Left kidney (tissue), 2 donors: Measurements from ENCODE around the gene DYSF. TPM values are rescaled to one million over a fixed set of nuclear protein-coding genes. Genes with fewer than 3 reads are reported as not detected.

Experiments used
- DNase-seq: peaks from one replicate; pipeline ENCODE4 v3.0.0-alpha.2; 2013
- polyA plus RNA-seq: library from polyadenylated mRNA; unstranded; fragments of 120-200 nt; gene quantifications from one replicate; pipeline ENCODE4 v1.2.1, GENCODE V29; 2013; ENCODE audit not compliant: insufficient read length

The DYSF gene
- polyA plus RNA-seq, 1 donor: 15.4 TPM

DNA sequence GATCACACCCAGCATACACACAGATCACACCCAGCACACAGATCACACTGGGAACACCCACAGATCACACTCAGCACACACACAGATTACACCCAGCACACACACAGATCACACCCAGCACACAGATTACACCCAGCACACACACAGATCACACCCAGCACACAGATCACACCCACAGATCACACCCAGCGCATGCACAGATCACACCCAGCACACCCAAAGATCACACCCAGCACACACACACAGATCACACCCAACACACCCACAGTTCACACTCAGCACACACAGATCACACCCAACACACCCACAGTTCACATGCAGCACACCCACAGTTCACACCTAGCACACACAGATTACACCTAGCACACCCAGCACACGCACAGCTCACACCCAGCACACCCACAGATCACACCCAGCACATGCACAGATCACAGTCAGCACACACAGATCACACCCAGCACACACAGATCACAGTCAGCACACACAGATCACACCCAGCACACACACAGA, 117.6 kb downstream of the DYSF start:
- no peak for DNase-seq

GRCh38 chr2:71571945-71572344, 118.6 kb downstream of the DYSF start:
- no peak for DNase-seq

- DNase-seq: no peak
Measured at GRCh38 chr2:71575966-71576365, 122.6 kb downstream of the DYSF start.

DNA sequence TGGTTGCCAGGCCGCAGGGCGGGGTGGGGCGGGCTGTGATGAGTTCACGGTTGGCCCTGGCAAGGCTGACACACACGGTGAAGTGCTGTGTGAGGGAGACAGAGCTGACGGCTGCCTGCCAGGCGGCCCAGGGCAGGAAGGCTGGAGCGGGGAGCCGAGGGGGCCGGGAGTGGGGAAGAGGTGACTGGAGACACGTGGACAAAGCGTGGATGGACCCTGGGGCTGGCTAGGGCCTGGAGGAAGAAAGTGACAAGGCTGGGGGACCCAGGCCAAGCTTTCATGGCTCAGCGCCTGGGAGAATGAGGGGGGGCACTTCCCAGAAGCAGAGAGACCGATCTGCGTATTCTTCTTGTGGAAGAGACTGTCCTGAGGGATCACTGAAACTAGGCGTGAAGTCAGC, 123.2 kb downstream of the DYSF start:
- DNase-seq: no peak

DNA sequence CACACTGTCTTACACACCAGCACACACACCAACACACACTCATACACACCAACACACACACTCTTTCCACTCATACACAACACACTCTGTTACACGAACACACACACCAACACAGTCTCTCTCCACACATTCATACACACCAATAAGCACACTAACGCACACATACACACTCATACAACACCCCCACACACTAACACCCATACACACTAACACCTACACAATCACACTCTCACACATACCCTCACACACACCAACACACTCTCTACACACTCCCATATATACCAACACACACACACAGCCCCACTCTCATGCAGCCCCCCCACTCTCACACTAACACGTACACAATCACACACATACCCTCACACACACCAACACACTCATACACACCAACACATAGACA, 123.8 kb downstream of the DYSF start:
- DNase-seq: no peak

DNA sequence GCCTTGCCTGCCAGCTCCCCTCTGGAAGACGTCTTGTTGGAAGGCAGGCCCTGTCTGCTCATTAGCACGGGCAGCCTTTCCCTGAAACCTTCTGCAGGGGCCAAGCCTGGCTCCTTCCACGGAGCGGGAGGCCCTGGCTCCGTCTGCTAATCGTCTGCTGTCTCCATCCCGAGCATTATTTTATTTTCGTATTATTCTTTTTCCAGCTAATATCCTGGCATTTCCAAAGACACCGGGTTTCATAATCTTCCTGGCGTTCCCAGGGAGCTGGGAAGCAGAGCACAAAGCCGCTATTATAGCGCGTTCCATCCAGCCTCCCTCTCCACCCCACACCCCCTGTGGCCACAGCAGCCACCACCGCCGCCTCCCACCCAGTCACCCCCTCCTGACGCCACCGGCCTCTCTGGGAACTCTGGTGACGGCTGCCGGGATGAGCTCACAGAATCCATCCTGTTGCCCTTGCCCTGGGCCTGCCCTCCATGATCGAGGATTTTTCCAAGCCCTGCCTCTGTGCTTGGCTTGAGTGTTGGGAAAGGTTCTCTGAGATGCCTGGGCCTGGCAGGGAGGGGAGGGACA, 125.5 kb downstream of the DYSF start:
- DNase-seq: no peak

- DNase-seq: no peak
Measured at GRCh38 chr2:71581026-71581425, 127.7 kb downstream of the DYSF start.

- no peak for DNase-seq
Measured at GRCh38 chr2:71583876-71584275, 130.5 kb downstream of the DYSF start.

DNA sequence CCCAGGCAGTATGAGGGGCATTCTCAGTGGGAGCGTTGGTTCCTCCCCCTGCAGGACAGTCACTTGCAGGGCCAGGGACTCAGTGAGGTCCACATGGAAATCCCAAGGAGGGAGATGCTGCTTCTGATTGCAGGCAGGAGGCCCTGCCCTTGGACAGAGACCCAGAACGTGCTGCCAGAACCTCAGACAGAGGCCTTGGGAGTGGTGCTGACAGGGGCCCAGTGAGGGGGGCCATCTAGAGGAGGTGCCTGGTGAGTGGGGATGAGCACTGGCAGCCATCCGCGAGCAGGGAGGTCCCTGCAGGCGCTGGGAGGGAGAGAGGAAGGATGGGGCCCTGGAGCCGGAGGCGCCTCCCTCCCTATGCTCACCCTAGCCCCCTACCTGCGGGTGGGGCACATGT, 133.1 kb downstream of the DYSF start:
- no peak for DNase-seq

GRCh38 chr2:71587509-71588073, 134.2 kb downstream of the DYSF start:
- DNase-seq: no peak

- no peak for DNase-seq
Measured at GRCh38 chr2:71588497-71589170, 135.3 kb downstream of the DYSF start.

DNA sequence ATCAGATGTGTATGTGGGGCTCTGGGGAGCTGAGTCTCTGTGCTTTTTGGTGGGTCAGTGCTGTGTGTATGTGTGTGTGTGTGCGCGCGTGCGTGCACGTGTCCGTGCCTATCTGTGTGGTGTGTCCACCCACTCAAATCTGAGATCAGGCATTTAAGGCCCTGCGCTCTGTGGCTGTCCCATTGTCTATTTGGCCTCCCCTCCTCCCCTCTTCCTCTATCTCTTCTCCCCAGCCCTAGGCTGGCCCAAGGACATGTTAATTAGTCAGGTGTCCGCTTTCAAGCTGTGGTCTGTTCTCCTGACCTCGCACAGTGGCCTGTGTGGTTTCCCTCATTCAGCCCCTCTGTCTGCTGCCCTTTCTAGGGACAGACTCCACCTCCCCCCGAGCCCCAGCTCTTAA, 136.4 kb downstream of the DYSF start:
- no peak for DNase-seq

- DNase-seq: no peak
Measured at GRCh38 chr2:71591044-71591443, 137.7 kb downstream of the DYSF start.

DNA sequence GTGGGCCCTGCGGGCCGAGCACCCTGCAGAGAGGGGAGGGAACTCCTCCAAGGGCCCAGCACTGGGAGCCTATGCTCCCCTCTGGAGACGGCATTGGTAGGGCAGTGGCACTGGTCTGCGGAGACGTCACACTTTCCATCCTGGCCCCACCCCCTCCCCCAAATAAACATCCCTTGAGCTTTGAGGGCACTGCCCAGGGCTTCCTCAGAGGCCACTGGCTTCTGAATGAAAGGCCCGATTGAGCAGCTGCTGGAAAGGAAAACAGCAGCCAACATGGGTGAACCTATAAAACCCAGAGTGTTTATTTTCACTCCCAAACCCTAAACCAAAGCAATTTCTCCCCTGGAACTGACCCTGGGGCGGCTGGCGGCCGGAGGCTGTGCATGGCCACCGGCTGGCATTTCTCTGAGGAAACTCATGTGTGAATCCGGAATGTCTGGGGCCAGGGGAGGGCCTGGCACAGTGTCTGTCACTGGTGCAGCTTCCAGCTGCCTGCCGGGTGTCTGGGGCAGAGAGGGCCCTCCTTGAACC, 138.9 kb downstream of the DYSF start:
- peak; percentile 32 for DNase-seq

DNA sequence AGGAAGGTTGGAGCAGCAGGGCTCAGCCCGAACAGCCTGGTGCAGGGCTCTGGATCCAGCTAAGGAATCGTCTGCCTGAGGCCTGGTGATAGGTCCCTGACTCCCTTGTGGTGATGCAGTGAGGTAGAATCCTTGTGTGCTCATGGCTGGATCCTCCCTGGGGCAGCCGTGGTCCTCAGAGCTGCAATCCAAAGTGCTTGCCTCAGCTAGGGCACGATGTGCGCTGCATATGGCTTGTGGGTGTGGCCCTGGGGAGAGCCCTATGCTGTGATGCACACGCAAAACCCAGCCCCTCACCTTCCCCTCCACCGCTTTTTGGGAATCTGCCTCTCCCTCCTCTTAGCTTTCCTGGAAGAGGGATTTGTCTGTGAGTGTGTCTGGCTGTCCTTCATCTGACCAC, 142.2 kb downstream of the DYSF start:
- DNase-seq: no peak

DNA sequence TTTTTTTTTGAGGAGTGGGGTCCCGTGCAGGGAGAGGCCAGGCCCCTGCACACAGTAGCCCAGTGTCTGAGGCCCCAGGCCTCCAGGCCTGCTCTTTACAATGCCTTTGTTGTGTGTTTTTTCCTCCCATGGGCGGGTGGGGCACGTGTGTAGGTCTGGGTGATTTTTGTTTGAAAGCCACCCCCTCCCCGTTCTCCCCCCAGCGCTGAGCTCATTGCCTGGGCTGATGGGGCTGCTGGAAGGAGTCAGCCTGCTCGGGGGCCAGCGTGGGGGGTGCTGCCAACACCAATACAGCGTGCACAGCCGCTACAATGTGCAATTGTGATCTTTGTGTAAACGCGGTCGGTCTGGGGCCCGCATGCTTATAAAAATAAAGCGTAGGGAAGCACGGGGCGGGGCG, 142.7 kb downstream of the DYSF start:
- DNase-seq: no peak

DNA sequence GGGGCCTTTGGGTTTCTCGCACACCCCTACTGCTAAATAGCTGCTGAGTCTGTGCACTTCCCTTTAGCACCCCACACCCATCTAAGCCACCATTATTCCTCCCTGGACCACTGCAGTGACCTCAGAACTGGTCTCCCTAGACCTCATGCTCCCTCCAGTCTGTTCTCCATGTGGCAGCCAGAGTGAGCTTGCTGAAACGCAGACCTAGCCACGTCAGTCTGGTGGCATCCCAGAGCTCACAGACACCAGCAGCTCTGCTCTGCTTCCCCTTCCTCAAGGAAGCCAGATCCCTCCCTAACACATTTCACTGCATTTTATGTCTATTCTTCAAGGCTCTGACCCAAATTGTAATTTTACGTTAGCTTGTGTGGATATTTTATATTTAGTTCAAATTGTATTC, 144.4 kb downstream of the DYSF start:
- no peak for DNase-seq

DNA sequence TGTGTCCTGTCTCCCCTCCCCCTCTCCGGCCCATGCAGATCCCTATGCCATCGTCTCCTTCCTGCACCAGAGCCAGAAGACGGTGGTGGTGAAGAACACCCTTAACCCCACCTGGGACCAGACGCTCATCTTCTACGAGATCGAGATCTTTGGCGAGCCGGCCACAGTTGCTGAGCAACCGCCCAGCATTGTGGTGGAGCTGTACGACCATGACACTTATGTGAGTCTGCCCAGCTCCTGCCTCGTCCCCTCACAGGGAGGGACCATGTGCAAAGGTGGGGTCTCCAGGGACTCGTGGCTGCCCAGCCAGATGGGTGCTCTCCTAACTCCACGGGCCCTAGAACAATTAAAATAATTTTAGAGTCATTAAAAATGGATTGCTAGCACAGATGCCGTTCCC, 145.2 kb downstream of the DYSF start:
- DNase-seq: no peak

- no peak for DNase-seq
Measured at GRCh38 chr2:71599038-71599437, 145.7 kb downstream of the DYSF start.

- no peak for DNase-seq
Measured at GRCh38 chr2:71599646-71600236, 146.4 kb downstream of the DYSF start.

GRCh38 chr2:71600555-71600954, 147.2 kb downstream of the DYSF start:
- DNase-seq: no peak

GRCh38 chr2:71601136-71602114, 148.1 kb downstream of the DYSF start:
- DNase-seq: no peak
